ENCODE results near the gene SLC25A18.
A peak's percentile ranks its signal among the peaks of the same experiment; 100 is the strongest.
"Not testable (repeated sequence)": the region's sequence is repeated elsewhere in the genome, so short reads cannot be mapped to it uniquely, and the experiment has no call there.

Gene SLC25A18

DNA sequence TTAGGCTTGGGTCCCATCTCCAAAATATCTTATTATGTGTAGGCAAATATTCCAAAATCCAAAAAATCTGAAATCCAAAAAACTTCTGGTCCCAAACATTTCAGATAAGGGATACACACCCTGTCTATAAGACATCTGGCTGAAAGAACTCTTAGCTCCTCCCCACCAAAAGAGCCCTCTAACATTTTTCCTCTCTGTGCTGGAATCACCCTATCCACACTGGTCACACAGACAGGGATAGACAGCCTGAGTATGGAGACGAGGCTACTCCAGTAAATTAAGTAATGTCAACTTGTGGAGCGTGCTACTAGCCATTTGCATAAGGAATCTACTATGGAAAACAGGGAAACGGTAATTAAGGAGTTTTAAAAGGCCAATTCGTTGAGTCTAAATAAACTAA, 40.4 kb downstream of the SLC25A18 start:
- no peak for DNase-seq (ENCODE audit: low read depth in 1 of 2, low spot score in 1 of 2)

DNA sequence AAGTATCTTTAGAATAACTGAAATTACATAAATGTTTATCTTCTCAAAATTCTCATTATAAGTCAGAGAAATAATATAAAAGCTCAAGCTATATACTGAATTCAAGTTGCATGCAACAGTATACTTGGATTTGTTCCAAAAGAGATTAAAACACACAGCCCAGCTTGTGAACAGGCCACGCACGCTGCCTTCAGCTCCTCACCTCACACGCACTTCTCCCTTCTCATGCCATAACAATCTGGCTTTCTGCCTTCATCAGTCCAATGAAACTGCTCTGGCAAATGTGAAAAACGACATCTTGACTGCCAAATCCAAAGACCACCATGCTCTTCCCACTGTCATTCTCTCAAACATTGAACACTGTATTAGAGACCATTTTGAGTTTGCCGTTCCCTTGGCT, 43.2 kb downstream of the SLC25A18 start:
- DNase-seq (ENCODE audit: low read depth in 1 of 2, low spot score in 1 of 2): no peak

DNA sequence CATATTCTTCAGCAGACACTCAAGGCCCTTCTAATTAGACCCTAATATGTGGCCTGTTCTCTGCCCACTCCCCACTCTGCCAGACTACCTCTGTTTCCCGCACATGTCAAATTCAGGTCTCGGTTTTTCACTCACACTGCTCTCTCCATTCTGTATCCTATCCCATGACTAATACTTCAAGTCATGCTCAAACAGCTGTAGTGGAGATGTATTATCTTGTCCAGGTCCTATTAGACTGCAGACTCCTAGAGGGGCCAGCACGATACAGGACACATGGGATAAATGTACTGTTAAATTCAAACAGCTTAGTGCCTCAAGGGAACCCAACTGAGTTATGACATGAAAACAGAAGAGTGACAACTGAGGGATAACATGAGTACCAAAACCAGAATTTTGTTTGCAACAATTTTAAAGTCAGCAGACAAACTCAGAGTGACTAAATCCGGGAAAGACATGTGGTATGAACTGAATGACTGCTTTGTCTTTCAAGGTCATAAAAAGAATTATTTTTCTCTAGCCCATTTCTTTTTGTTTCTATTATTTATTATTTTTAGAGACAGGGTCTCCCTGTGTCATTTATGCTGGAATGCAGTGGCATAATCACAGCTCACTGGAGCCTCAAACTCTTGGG, 44.7 kb downstream of the SLC25A18 start:
- DNase-seq (ENCODE audit: low read depth in 1 of 2, low spot score in 1 of 2): no peak

DNA sequence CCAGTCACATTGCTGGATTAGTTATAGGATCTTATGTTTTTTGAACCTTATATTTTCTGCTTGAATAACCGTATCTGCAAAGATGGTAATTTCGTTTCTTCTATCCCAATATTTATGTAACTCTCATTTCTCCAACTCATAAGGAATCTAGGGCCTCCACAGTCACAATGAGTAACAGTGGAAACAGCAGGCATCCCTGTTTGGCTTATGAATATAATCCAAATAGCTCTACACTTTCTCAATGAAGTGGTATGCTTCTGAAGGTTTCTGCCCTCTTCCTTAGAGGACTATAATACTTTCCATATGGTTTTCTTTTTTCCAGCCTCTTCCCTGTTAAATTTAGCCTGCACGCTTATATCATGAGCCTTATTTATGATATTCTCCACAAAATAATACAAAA, 48.8 kb downstream of the SLC25A18 start:
- no peak for DNase-seq (ENCODE audit: low read depth in 1 of 2, low spot score in 1 of 2)

DNA sequence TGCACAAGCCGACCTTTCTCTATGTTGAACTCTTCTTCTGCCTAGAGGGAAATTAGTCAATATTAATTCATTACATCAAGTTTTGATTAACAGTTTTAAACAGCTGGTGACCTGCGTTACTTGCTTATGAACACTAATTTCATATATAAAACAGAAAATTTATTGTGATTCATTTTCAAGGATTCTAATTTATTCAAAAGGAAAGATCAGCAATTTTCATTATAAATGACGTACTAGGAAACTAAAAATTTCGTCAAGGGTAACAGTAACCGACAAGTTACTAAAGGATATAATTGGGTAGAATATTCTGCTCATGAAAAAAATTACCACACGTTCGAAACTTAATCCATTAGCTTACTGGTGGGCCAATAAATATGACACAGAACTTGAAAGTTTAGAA, 50.0 kb downstream of the SLC25A18 start:
- no peak for DNase-seq (ENCODE audit: low read depth in 1 of 2, low spot score in 1 of 2)

DNA sequence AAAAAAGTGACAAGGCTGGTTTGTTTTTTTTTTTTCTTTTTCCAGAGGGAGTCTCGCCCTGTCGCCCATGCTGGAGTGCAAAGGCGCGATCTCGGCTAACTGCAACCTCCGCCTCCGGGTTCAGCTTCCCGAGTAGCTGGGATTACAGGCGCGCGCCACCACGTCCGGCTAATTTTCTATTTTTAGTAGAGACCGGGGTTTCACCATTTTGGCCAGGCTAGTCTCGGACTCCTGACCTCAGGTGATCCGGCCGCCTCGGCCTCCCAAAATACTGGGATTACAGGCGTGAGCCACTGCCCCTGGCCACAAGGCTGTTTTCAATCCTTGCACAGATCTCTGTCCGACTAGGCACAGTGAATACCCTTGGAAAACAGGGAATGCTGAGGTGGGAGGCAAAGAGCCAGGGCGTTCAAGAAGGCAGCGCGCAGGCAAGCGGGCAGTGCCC, 64.7 kb downstream of the SLC25A18 start:
- no peak for DNase-seq (ENCODE audit: low read depth in 1 of 2, low spot score in 1 of 2)

DNA sequence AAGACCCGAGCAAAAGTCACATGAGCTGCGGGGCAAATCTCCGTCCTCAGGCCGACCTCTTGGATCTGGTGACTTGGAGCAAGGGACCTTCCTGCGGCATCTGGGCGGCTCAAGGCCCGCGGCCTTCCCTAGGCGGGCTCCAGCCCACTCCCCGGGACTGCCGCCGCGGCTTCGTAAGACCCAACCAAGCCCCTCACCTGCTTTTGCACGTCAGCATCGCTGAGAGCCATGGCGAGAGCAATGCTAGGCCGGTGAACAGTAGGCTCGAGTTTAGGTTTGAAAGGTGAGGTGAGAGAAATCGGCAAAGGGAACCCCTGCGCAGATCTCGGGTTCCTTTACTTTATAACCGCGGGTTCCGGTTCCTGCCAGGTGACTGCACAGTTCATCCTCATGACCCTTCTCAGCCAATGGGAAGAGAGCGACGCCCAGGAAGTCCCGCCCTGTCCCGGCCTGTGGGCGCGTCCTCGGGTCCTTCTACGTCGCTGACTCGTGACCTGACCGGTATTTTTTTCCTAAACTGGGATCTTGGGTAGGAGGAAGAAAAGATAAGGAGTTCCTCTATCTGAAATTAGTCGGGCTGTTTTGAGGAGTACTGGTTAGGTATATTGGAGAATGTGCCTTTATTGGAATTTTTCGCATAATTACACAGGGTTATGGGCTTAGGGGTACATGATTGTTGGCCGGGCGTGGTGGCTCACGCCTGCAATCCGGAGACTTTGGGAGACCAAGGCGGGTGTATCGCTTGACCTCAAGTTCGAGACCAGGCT, 65.3 kb downstream of the SLC25A18 start, which contains the start of gene ATP6V1E1:
TSS of gene ATP6V1E1 (minus strand) at position 344 of the 767 bp plus-strand sequence. CDS start at position 230, 114 bp downstream.
- DNase-seq (ENCODE audit: low read depth in 1 of 2, low spot score in 1 of 2): peak; percentile 86 to 89

DNA sequence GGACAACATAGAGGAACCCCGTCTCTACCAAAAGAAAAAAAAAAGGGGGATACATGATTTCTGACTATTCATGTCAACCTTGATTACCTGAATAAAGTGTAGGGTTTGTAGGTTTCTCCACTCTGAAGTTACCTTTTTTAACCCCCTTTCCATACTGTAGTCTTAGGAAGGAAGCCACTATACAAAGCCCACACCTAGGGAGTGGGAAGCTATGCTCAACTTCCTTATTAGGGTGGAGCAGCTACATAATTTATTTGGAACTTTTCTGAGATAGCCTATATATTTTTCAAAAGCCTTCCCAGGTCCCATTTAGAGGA, 65.8 kb downstream of the SLC25A18 start:
- DNase-seq (ENCODE audit: low read depth in 1 of 2, low spot score in 1 of 2): no peak

DNA sequence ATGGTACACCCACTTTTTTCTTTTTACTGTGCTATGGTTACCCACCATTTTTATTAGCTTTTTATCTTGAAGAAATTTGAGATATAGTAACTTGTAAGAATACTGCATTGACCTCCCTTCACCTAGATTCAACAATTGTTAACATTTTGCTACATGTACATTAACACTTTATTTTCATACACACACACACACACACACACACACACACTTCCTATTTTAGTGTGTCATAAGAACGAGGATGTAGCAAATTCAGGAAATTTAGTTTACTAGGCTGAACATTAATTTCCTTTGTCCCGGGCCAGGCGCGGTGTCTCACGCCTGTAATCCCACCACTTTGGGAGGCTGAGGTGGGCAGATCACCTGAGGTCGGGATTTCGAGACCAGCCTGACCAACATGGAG, 66.3 kb downstream of the SLC25A18 start:
- no peak for DNase-seq (ENCODE audit: low read depth in 1 of 2, low spot score in 1 of 2)

DNA sequence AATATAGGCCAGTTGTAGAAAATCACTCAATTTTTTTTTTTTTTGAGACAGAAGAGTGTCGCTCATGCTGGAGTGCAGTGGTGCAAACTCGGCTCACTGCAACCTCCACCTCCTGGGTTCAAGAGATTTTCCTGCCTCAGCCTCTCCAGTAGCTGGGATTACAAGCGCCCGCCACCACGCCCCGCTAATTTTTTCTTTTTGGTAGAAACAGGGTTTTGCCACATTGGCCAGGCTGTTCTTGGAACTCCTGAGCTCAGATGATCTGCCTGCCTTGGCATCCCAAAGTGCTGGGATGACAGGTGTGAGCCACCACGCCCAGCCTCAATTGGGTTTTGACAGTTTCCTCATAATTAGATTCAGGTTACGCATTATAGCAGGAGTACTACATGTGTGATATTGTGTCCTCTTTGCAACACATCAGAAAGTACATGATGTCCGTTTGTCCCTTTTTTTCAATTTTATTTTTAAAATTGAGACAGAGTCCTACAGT, 67.8 kb downstream of the SLC25A18 start:
- DNase-seq (ENCODE audit: low read depth in 1 of 2, low spot score in 1 of 2): no peak

DNA sequence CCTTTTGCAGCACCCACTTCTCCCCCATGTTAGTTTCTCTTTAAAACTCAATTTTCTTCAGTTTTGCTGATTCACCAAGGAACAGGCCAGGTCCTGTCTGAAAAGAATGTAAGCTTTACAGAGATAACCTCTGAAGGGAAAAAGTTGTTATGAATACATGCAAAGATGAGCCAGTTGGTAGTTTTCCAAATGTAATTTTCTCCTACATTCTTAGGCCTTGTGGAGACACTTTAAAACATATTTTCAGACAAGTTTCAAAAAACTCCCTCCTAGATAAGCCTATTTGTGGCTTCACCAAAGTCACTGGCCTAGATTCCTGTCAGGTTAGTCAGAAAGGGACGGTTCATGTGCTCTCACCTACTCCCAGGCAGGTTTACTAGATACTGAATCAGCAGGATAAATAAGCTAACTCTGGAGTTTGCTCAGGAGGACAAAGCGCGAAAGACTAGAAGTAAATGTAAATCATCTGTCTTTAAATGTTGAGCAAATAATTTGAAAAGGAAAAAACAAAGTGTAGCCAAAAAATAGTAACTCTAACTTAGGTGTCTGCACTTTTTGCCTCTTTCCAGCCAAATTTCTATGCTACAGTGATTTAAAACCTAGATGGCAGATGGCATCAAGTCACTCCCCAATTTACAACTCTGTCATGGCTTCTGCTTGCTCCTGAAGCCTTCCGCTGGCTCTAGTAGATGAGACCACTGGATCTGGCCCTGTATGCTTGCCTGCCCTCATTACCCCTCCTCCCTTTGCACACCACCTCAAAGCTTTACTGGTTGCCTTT, 70.1 kb downstream of the SLC25A18 start:
- no peak for DNase-seq (ENCODE audit: low read depth in 1 of 2, low spot score in 1 of 2)

DNA sequence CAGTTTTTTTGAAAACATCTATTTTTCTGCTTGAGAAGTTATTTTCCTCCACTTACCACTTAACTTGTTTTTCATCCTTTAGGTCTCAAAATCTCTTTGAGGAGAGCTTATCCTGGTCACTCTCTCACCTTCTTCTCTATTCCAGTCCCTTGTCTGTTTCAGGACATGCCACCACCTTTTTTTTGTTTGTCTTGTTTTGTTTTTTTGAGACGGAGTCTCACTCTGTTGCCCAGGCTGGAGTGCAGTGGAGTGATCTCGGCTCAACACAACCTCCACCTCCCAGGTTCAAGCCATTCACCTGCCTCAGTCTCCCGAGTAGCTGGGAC, 70.7 kb downstream of the SLC25A18 start:
- DNase-seq (ENCODE audit: low read depth in 1 of 2, low spot score in 1 of 2): no peak

DNA sequence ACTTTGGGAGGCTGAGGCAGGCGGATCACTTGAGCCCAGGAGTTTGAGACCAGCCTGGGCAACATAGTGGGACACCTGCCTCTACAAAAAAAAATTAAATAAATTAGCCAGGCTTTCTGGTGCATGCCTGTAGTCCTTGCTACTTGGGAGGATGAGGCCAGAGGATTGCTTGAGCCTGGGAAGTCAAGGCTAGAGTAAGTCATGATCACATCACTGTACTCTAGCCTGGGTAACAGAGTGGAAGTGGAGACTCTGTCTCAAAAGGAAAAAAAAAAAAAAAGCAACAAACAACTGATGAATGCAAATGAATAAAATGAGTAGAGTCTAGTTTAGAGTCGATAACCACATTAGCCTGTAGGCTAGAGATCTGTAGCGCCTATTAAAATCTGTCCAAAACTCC, 71.4 kb downstream of the SLC25A18 start:
- DNase-seq (ENCODE audit: low read depth in 1 of 2, low spot score in 1 of 2): no peak

DNA sequence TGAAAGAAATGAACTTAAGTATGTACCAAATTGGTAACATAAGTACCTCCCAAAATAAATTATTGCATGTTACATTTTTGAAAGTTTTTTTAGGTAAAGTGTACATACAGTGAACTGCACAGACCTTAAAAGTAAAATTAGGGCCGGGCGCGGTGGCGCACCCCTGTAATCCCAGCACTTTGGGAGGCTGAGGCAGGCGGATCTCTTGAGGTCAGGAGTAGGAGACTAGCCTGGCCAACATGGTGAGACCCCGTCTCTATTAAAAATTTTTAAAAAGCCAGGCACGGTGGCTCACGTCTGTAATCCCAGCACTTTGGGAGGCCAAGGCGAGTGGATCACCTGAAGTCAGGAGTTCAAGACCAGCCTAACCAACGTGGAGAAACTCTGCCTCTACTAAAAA, 73.6 kb downstream of the SLC25A18 start:
- not testable (repeated sequence) for DNase-seq (ENCODE audit: low read depth in 1 of 2, low spot score in 1 of 2)

DNA sequence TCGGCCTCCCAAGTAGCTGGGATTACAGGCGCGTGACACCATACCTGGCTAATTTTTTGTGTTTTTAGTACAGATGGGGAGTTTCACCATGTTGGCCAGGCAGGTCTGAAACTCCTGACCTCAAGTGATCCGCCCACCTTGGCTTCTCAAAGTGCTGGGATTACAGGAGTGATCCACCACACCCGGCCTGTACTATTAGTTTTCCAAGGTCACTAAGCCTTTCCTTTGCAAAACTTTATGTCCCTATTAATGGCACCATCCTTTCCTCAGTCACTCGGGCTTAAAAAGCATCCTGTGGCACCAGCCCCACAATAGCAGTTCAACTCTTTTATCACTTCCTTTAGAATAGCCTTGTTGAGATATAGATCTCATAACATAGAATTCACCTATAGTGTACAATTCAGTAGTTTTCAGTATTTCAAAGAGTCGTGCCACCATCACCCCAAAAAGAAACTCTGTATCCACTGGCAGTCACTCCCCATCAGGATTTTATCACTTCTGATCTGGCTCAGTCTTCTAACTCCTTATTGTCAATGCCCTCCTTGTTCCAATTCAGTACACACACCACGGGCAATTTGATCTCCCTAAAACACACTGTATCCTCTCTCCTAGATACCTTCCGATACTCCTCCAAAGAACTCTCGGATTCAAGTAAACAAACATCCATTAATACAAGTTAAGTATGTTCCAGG, 74.3 kb downstream of the SLC25A18 start:
- DNase-seq (ENCODE audit: low read depth in 1 of 2, low spot score in 1 of 2): no peak

DNA sequence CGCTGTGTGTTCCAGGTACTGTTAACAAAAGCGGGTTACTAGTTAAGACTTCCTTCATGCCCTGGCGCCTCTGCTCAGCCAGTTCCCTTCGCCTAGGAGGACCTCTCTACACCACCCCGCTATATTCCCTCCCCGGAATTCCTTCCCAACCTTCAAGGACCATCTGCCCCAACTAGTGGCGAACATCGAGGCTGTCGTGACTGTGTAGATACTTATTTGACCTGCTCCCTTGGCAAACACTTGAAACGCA, 74.8 kb downstream of the SLC25A18 start:
- no peak for DNase-seq (ENCODE audit: low read depth in 1 of 2, low spot score in 1 of 2)

DNA sequence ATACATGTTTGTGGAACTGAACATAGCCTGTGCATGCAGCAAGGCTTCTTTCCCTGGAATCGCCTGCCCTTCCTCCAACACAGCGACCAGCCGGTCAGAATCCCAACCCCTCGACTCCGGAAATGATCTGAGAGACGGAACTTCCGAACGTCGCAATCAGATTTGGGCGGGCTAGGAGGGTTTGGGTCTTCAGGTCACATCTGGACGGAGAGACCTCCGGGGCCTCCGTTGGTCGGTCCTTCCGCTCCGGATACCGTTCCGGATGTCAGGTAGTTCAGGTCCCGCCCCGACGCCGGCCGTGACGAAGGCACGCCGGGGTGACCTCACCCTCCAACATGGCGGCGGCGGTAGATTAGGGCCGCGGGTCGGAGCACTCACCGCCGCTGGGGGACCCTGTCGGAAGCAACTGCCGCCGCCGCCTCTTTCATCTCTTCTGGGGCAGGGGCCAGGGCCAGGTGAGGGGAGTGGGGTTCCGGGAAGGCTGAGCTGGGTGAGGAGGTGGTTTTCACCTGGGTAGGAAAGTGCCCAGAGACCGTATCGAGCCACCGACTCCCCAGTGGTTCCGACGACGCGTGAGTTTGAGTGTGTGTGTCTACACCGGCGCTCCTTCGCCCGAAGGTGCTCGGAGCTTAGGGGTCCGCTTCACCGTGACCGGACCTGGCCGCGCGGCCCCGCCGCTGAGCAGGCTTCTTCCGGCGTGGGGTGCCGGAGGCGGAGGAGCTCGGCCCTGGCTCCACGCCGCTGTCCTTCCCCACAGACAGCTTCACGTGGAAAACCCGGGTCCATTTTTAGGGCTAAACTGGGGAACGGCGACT, 75.3 kb downstream of the SLC25A18 start, which contains the start of gene BCL2L13:
TSS of gene BCL2L13 (plus strand) at position 326 of the 815 bp plus-strand sequence. CDS start 16,955 bp downstream, outside the sequence.
- DNase-seq (ENCODE audit: low read depth in 1 of 2, low spot score in 1 of 2): peak; percentile 76 to 85

DNA sequence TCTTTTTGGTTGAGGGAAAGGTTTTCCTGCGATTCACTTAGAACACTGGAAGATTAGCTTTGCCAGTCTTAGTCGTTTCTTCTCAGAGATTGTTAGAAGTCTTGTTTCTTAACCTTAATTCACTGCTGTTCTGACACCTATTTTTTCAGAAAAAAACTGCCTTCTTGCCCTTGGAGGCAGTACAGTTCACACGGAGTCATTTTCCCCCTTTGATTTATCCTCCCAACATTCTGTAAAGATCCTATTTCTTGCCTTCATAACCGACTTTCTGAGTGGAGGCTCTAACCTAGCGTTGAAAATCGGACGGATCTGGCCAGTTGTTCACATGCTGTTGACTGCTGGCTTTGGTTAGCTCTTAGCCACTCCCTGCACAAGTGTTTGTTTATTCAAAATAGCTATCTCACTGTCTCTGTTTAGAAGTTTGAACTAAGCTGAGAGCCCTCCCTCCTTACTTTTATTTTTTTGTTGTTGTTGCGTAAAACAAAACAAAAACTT, 76.0 kb downstream of the SLC25A18 start:
- no peak for DNase-seq (ENCODE audit: low read depth in 1 of 2, low spot score in 1 of 2)
